ENCODE results near the gene RECQL5. TPM values are rescaled to one million over a fixed set of nuclear protein-coding genes. Genes with fewer than 3 reads are reported as not detected.
"Not testable (repeated sequence)": the region's sequence is repeated elsewhere in the genome, so short reads cannot be mapped to it uniquely, and the experiment has no call there.

RECQL5 gene
- total RNA-seq, 4 donors from 2014 or later = 5.3 to 17.5 (median 7.4) TPM

DNA sequence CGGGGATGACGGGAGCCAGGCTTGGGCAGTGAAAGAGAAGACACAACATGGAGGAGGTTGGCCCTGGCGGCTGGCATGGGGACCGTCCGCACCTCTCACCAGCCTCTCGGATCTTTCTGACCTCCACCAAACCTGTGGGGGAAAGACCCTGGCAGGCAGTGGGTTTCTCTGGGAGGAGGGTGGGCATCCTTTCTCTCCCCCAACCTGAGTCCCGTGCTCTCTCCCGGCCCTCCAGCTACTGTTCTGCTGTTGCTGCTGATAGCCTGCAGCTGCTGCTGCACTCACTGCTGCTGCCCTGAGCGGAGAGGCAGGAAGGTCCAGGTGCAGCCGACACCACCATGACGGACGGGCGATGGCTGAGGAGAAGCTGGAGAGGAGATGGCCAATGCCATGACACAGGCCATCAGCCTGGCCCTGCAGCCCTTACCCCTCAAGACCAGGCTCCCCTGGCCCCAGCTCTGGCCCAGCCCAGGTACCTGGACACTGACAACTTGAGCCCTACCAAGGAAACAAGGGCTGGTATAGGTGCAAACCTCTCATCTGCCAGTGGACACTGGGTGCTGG, 26.3 kb downstream of the RECQL5 start:
- no peak for DNase-seq
- intact Hi-C loops (cut with DNase I; ENCODE audit: low total_unique reads) = no loop called here
- Histone ChIP-seq H3K9me3 (no peaks in the 10 kb centered on the region), H3K36me3 (peaks cover 0 to 4% of the 10 kb centered on the region in 2 donors), H3K4me3 (no peak overlapping the region), H3K27ac (no peak overlapping the region), H3K27me3 (no peaks in the 10 kb centered on the region), H3K4me1 (peaks cover 14% of the 10 kb centered on the region in 2 donors)
- TF ChIP-seq, protein P1, sequence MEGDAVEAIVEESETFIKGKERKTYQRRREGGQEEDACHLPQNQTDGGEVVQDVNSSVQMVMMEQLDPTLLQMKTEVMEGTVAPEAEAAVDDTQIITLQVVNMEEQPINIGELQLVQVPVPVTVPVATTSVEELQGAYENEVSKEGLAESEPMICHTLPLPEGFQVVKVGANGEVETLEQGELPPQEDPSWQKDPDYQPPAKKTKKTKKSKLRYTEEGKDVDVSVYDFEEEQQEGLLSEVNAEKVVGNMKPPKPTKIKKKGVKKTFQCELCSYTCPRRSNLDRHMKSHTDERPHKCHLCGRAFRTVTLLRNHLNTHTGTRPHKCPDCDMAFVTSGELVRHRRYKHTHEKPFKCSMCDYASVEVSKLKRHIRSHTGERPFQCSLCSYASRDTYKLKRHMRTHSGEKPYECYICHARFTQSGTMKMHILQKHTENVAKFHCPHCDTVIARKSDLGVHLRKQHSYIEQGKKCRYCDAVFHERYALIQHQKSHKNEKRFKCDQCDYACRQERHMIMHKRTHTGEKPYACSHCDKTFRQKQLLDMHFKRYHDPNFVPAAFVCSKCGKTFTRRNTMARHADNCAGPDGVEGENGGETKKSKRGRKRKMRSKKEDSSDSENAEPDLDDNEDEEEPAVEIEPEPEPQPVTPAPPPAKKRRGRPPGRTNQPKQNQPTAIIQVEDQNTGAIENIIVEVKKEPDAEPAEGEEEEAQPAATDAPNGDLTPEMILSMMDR (IDR thresholded peaks at IDR 0.05 in 4 of 5, conservative IDR thresholded peaks at IDR 0.05 in 1 of 5) = no peak
- TF ChIP-seq POLR2A (IDR thresholded peaks at IDR 0.05) = no peak
- in situ Hi-C loops (cut with MboI; ENCODE audit: low sequenced_read_pairs in 4 of 4) = no loop called here
- no peak for ATAC-seq

DNA sequence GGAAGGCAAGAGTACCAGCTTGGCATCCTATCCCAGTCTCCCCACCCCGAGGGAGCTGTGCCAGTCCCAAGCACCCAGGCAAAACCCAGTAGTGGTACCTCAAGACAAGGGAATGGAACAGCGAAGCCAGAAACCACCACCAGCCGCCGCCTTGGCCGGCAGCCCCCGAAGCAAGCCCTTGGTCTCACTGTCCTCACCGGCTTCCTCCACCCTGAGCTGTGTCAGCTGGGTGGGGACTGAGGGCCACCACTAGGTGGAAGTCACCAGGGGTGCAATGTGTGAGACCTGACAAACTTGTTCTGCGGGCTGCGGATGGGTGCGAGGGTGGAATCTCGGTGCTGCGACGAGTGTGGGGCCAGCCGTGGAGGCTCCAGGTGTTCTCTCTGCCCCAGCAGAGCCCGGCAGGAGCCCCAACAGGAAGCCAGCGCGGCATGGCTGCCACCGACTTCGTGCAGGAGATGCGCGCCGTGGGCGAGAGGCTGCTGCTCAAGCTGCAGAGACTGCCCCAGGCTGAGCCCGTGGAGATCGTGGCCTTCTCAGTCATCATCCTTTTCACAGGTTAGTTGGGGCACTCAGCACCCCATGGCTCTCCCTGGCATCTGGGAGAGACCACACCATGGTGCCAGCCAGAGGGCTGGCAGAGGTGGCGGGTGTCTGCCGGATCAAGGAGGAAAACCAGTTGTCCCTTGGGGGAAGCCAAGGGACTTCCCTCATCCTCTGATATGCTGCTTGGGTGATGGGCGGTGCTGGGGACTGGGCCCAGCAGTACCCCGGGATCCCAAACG, 27.0 kb downstream of the RECQL5 start:
- no peak for DNase-seq
- intact Hi-C loops (cut with DNase I; ENCODE audit: low total_unique reads) = loop anchor here (10.0 kb wide), 1 partner anchor 55 kb away; no protein-coding TSS in a partner anchor
- Histone ChIP-seq H3K27ac (no peak overlapping the region), H3K4me3 (no peak overlapping the region), H3K4me1 (peaks cover 15 to 16% of the 10 kb centered on the region in 2 donors), H3K27me3 (no peaks in the 10 kb centered on the region), H3K36me3 (peaks cover 0 to 4% of the 10 kb centered on the region in 2 donors), H3K9me3 (no peaks in the 10 kb centered on the region)
- TF ChIP-seq POLR2A (IDR thresholded peaks at IDR 0.05) = no peak
- TF ChIP-seq, protein P1 (IDR thresholded peaks at IDR 0.05 in 4 of 5, conservative IDR thresholded peaks at IDR 0.05 in 1 of 5) = no peak
- in situ Hi-C loops (cut with MboI; ENCODE audit: low sequenced_read_pairs in 4 of 4) = loop anchor here in 1 of 4 donors (10.0 kb wide), 1 partner anchor 105 kb away; no protein-coding TSS in a partner anchor
- no peak for ATAC-seq

DNA sequence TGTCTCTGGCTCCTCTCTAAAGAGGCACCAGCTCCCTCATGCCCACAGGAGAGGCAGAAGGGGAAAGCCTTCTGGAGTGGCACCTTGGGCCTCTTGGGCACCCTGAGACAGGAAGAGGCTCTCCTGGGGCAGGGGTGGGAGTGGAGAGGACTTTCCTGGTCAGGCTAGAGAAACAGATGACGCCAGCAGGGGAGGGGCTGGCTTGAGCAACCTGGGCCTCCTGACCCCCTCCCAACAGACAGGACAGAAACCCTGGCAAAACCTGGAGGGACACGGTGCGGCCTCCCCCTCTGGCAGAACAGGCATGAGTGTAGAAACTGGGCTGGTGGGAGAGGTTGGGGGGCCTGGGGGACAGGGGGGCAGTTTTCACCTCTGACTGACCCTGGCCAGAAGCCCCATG, 27.6 kb downstream of the RECQL5 start:
- intact Hi-C loops (cut with DNase I; ENCODE audit: low total_unique reads) = loop anchor here (10.0 kb wide), 1 partner anchor 55 kb away; no protein-coding TSS in a partner anchor
- Histone ChIP-seq H3K27ac (no peak overlapping the region), H3K27me3 (no peaks in the 10 kb centered on the region), H3K9me3 (no peaks in the 10 kb centered on the region), H3K36me3 (peaks cover 0 to 4% of the 10 kb centered on the region in 2 donors), H3K4me3 (no peak overlapping the region), H3K4me1 (peaks cover 20 to 22% of the 10 kb centered on the region in 2 donors)
- no peak for ATAC-seq
- in situ Hi-C loops (cut with MboI; ENCODE audit: low sequenced_read_pairs in 4 of 4) = loop anchor here in 1 of 4 donors (10.0 kb wide), 1 partner anchor 105 kb away; no protein-coding TSS in a partner anchor
- TF ChIP-seq POLR2A (IDR thresholded peaks at IDR 0.05) = no peak
- TF ChIP-seq, protein P1 (IDR thresholded peaks at IDR 0.05 in 4 of 5, conservative IDR thresholded peaks at IDR 0.05 in 1 of 5) = no peak
- DNase-seq = no peak

DNA sequence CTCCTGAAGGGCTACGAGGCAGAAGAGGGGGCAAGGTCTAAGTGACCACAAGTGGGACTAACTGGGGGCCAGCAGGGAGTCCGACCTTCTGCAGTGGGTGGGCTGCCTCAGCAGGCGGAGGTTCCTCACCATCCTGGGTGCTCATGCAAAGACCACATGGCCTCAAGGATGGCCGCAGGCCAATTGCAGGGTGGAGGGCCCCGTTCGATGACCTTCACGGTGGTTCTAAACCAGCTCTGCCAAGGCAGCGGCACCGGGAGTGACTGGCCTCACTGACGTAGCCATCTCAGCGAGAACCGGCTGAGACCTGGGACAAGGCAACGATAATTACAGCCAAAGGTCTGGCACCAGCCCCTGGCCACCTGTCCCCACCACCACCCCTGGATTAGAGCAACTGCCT, 28.1 kb downstream of the RECQL5 start:
- H3K4me1 ChIP-seq = peaks cover 25 to 26% of the 10 kb centered on the region in 2 donors
- H3K27ac ChIP-seq = no peak overlapping the region

DNA sequence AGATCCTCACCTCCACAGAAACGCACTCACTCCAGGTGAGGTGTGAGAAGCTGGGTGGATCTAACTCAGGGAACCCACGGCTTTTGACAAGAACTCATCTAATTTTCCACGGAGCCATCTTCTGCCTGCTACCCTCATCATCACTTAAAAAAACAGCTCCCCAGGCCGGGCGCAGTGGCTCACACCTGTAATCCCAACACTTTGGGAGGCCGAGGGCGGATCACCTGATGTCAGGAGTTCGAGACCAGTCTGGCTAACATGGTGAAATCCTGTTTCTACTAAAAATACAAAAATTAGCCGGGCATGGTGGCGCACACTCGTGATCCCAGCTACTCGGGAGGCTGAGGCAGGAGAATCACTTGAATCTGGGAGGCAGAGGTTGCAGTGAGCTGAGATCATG, 28.9 kb downstream of the RECQL5 start:
- intact Hi-C loops (cut with DNase I; ENCODE audit: low total_unique reads) (loop anchor here (10.0 kb wide), 1 partner anchor 57 kb away; no protein-coding TSS in a partner anchor), in situ Hi-C loops (cut with MboI; ENCODE audit: low sequenced_read_pairs in 4 of 4) (loop anchor here in 1 of 4 donors (10.0 kb wide), 1 partner anchor 107 kb away; no protein-coding TSS in a partner anchor)
- H3K27me3 ChIP-seq, H3K27ac ChIP-seq, DNase-seq, H3K4me3 ChIP-seq, H3K36me3 ChIP-seq, ATAC-seq, H3K9me3 ChIP-seq: not testable (repeated sequence)
- peaks cover 33% of the 10 kb centered on the region in 2 donors for H3K4me1 ChIP-seq

More for the DNA sequence above, 28.1 kb downstream of the RECQL5 start:
- intact Hi-C loops (cut with DNase I; ENCODE audit: low total_unique reads) (loop anchor here (10.0 kb wide), 1 partner anchor 56 kb away; no protein-coding TSS in a partner anchor), in situ Hi-C loops (cut with MboI; ENCODE audit: low sequenced_read_pairs in 4 of 4) (loop anchor here in 1 of 4 donors (10.0 kb wide), 1 partner anchor 106 kb away; no protein-coding TSS in a partner anchor)
- Histone ChIP-seq H3K27me3 (no peaks in the 10 kb centered on the region), H3K9me3 (no peaks in the 10 kb centered on the region), H3K36me3 (peaks cover 0 to 4% of the 10 kb centered on the region in 2 donors), H3K4me3 (no peak overlapping the region)
- ATAC-seq = no peak
- TF ChIP-seq, protein P1 (IDR thresholded peaks at IDR 0.05 in 4 of 5, conservative IDR thresholded peaks at IDR 0.05 in 1 of 5) = no peak
- no peak for TF ChIP-seq POLR2A (IDR thresholded peaks at IDR 0.05)
- no peak for DNase-seq
